Measurements from ENCODE around the gene CNOT6.

GRCh38 chr5:180575571-180575970 lies 81.4 kb downstream of the CNOT6 start:
- no peak for TF ChIP-seq CTCF (IDR thresholded peaks at IDR 0.05 in 4 of 5, conservative IDR thresholded peaks at IDR 0.05 in 1 of 5)
- no peak for TF ChIP-seq POLR2A (IDR thresholded peaks at IDR 0.05)
